GM23338 (cell line): ENCODE measurements around the gene FAM237B. TPM values are rescaled to one million over a fixed set of nuclear protein-coding genes. Genes with fewer than 3 reads are reported as not detected.

Experiments
- ATAC-seq: fragments of 200-7000 bp; cut with Tn5 transposase; 3 replicates; pipeline ENCODE4 v1.9.1; 2020
- DNase-seq: peaks from one replicate; pipeline ENCODE4 v3.0.0-alpha.2; 2015; ENCODE audit warnings: low spot score
- H2AFZ ChIP-seq: fragments of 200-600 bp; sonication (generic); 2 replicates; pipeline ENCODE4 v1.8.0; 2016; ENCODE audit warnings: antibody characterized with exemption, mild to moderate bottlenecking, moderate library complexity
- H3F3A ChIP-seq: fragments of 200-600 bp; sonication (generic); replicated peaks from 2 replicates; pipeline ENCODE4 v1.8.0; 2017; ENCODE audit warnings: antibody characterized with exemption, mixed run types, low read depth
- H3K27ac ChIP-seq: fragments of 200-600 bp; sonication (generic); 2 replicates; pipeline ENCODE4 v1.6.1; 2016; ENCODE audit warnings: low read depth
- H3K27me3 ChIP-seq: fragments of 200-600 bp; sonication (generic); 2 replicates; pipeline ENCODE4 v1.8.0; 2016; ENCODE audit warnings: mild to moderate bottlenecking, mixed run types, moderate library complexity; ENCODE audit not compliant: insufficient read depth
- H3K36me3 ChIP-seq: fragments of 200-600 bp; sonication (generic); 2 replicates; pipeline ENCODE4 v1.8.0; 2016; ENCODE audit warnings: mild to moderate bottlenecking; ENCODE audit not compliant: insufficient read depth
- H3K4me1 ChIP-seq: fragments of 200-600 bp; sonication (generic); 2 replicates; pipeline ENCODE4 v1.8.0; 2016; ENCODE audit warnings: mild to moderate bottlenecking, moderate library complexity; ENCODE audit not compliant: insufficient read depth
- H3K4me2 ChIP-seq: fragments of 200-600 bp; sonication (generic); 2 replicates; pipeline ENCODE4 v1.7.1; 2017; ENCODE audit warnings: mixed run types
- H3K4me3 ChIP-seq: fragments of 200-600 bp; sonication (generic); 2 replicates; pipeline ENCODE4 v1.6.1; 2016; ENCODE audit warnings: mixed run types
- H3K79me2 ChIP-seq: fragments of 200-600 bp; sonication (generic); replicated peaks from 2 replicates; pipeline ENCODE4 v1.8.0; 2017; ENCODE audit warnings: mild to moderate bottlenecking; ENCODE audit not compliant: insufficient read depth
- H3K9me2 ChIP-seq: fragments of 200-600 bp; sonication (generic); 2 replicates; pipeline ENCODE4 v1.8.0; 2017; ENCODE audit not compliant: insufficient read depth
- H4K20me1 ChIP-seq: fragments of 200-600 bp; sonication (generic); replicated peaks from 2 replicates; pipeline ENCODE4 v1.8.0; 2017; ENCODE audit warnings: mild to moderate bottlenecking; ENCODE audit not compliant: insufficient read depth
- H3K27ac Mint-ChIP-seq: 2 replicates; pipeline ENCODE4 v1.8.0; 2020; ENCODE audit warnings: inconsistent platforms, mild to moderate bottlenecking, moderate library complexity, mixed read lengths
- H3K27me3 Mint-ChIP-seq: 3 replicates; pipeline ENCODE4 v1.8.0; 2022; ENCODE audit warnings: low read depth, mild to moderate bottlenecking, moderate library complexity, mixed read lengths, inconsistent platforms; ENCODE audit not compliant: insufficient read depth, poor library complexity
- H3K36me3 Mint-ChIP-seq: 3 replicates; pipeline ENCODE4 v1.8.0; 2021; ENCODE audit warnings: low read depth, mild to moderate bottlenecking, inconsistent platforms, moderate library complexity, mixed read lengths
- H3K4me1 Mint-ChIP-seq: 3 replicates; pipeline ENCODE4 v1.8.0; 2020; ENCODE audit warnings: mild to moderate bottlenecking, inconsistent platforms, mixed read lengths
- H3K4me3 Mint-ChIP-seq: 3 replicates; pipeline ENCODE4 v1.8.0; 2021; ENCODE audit warnings: moderate library complexity, mild to moderate bottlenecking, inconsistent platforms, mixed read lengths
- H3K9me3 Mint-ChIP-seq: 3 replicates; pipeline ENCODE4 v1.8.0; 2020; ENCODE audit warnings: moderate library complexity, mild to moderate bottlenecking, inconsistent platforms, mixed read lengths
- POLR2AphosphoS5 ChIP-seq: IDR thresholded peaks from 2 replicates; pipeline ENCODE4 v1.6.1; 2016; ENCODE audit warnings: antibody characterized with exemption, low read depth
- STAT1 ChIP-seq: IDR thresholded peaks from one replicate; pipeline ENCODE4 v1.6.1; 2016; ENCODE audit warnings: antibody characterized with exemption; ENCODE audit not compliant: unreplicated experiment
- ZNF114 ChIP-seq: fragments of 250-450 bp; sonication (Bioruptor Pico); IDR thresholded peaks from 2 replicates; pipeline ENCODE4 v1.5.0; 2020; ENCODE audit warnings: mild to moderate bottlenecking, moderate library complexity
- ZNF331 ChIP-seq: fragments of 250-450 bp; sonication (Bioruptor Pico); IDR thresholded peaks from 2 replicates; pipeline ENCODE4 v1.5.0; 2020; ENCODE audit warnings: low read depth, mild to moderate bottlenecking, moderate library complexity
- polyA plus RNA-seq: library from polyadenylated mRNA; unstranded; fragments of >200 nt; fragmentation: Nextera tagmentation; extraction: Ambion mirVana; gene quantifications from 2 replicates; pipeline ENCODE4 v1.2.1, GENCODE V29; 2016
- total RNA-seq: library from RNA; depleted of rRNA; stranded (reverse); fragments of >200 nt; shearing (Covaris generic); gene quantifications from 2 replicates; pipeline ENCODE4 v1.2.3, GENCODE V29; 2014
- TF ChIP-seq, protein P1 (sequence below): fragments of 250-450 bp; sonication (Bioruptor Pico); IDR thresholded peaks from 2 replicates; pipeline ENCODE4 v1.5.0; 2020; ENCODE audit warnings: mild to moderate bottlenecking, moderate library complexity

Gene FAM237B
- total and polyA plus RNA-seq, 2 experiments from 2014 or later: 0.07 to 0.13 TPM

DNA sequence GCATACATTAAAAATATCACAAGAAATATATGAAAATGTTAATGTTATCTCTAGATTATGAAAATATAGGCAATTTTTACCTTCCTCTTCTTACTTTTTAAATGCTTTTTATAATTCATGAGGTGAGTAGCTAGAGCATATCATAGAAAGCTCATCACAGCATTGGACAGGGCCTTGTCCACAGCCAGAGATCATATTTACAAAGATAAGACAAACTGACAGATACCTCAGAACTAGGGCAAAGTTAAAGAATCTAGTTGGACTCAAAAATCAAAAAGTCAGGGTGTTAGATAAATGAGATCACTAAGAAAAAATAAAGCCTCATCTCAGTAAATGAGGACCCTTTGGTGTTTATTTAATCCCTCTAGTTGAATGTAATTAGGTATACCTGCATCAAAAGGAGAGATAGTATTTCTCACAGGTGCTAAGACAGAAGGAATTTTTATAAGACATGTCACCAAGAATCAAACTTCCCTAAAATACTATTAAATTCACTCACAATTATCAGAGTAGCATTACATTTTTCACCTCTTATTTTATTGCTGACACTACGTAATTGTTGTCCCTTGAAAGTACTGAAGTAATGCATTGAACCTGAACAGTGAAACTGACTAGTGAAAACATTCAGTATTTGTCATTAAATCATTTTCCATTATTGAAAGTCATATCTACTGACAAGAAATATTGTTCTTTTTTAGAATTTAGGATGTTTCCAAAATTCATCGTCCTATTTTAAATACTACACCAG, 50.5 kb downstream of the FAM237B start (continued):
- TF ChIP-seq, protein P1, sequence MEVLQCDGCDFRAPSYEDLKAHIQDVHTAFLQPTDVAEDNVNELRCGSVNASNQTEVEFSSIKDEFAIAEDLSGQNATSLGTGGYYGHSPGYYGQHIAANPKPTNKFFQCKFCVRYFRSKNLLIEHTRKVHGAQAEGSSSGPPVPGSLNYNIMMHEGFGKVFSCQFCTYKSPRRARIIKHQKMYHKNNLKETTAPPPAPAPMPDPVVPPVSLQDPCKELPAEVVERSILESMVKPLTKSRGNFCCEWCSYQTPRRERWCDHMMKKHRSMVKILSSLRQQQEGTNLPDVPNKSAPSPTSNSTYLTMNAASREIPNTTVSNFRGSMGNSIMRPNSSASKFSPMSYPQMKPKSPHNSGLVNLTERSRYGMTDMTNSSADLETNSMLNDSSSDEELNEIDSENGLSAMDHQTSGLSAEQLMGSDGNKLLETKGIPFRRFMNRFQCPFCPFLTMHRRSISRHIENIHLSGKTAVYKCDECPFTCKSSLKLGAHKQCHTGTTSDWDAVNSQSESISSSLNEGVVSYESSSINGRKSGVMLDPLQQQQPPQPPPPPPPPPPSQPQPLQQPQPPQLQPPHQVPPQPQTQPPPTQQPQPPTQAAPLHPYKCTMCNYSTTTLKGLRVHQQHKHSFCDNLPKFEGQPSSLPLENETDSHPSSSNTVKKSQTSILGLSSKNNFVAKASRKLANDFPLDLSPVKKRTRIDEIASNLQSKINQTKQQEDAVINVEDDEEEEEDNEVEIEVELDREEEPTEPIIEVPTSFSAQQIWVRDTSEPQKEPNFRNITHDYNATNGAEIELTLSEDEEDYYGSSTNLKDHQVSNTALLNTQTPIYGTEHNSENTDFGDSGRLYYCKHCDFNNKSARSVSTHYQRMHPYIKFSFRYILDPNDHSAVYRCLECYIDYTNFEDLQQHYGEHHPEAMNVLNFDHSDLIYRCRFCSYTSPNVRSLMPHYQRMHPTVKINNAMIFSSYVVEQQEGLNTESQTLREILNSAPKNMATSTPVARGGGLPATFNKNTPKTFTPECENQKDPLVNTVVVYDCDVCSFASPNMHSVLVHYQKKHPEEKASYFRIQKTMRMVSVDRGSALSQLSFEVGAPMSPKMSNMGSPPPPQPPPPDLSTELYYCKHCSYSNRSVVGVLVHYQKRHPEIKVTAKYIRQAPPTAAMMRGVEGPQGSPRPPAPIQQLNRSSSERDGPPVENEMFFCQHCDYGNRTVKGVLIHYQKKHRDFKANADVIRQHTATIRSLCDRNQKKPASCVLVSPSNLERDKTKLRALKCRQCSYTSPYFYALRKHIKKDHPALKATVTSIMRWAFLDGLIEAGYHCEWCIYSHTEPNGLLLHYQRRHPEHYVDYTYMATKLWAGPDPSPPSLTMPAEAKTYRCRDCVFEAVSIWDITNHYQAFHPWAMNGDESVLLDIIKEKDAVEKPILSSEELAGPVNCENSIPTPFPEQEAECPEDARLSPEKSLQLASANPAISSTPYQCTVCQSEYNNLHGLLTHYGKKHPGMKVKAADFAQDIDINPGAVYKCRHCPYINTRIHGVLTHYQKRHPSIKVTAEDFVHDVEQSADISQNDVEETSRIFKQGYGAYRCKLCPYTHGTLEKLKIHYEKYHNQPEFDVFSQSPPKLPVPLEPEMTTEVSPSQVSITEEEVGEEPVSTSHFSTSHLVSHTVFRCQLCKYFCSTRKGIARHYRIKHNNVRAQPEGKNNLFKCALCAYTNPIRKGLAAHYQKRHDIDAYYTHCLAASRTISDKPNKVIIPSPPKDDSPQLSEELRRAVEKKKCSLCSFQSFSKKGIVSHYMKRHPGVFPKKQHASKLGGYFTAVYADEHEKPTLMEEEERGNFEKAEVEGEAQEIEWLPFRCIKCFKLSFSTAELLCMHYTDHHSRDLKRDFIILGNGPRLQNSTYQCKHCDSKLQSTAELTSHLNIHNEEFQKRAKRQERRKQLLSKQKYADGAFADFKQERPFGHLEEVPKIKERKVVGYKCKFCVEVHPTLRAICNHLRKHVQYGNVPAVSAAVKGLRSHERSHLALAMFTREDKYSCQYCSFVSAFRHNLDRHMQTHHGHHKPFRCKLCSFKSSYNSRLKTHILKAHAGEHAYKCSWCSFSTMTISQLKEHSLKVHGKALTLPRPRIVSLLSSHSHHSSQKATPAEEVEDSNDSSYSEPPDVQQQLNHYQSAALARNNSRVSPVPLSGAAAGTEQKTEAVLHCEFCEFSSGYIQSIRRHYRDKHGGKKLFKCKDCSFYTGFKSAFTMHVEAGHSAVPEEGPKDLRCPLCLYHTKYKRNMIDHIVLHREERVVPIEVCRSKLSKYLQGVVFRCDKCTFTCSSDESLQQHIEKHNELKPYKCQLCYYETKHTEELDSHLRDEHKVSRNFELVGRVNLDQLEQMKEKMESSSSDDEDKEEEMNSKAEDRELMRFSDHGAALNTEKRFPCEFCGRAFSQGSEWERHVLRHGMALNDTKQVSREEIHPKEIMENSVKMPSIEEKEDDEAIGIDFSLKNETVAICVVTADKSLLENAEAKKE: no peak
- no peak for TF ChIP-seq ZNF114 (CRISPR knock-in tag)
- TF ChIP-seq POLR2AphosphoS5: no peak
- no peak for TF ChIP-seq ZNF331 (CRISPR knock-in tag)

DNA sequence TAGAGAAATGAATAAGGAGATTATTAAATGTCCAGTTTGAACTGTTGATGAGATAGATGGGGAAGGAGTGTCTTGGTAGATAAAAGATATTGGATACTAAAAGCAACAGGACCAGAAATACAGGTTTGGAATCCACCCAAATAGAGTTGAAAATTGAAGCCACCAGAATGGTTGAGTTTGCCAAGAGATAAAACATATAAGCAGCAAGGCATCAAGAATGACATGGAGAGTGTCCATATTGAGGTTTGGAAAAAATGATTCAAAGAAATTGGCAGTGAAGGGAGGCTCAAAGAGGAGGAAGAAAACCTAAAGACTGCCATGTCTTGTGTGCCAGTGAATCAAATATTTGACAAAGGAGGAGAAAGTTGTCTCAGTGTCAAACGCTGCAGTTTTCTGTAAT, 51.9 kb downstream of the FAM237B start:
- Histone ChIP-seq H3K79me2 (no peaks in the 10 kb centered on the region), H3K4me3 (no peak overlapping the region), H4K20me1 (no peaks in the 10 kb centered on the region), H3K4me2 (no peak overlapping the region), H2AFZ (no peak overlapping the region), H3K4me1 (no peaks in the 10 kb centered on the region), H3K27me3 (no peaks in the 10 kb centered on the region), H3K27ac (no peak overlapping the region), H3K9me2 (no peaks in the 10 kb centered on the region), H3F3A (no peaks in the 10 kb centered on the region), H3K36me3 (no peaks in the 10 kb centered on the region)
- no peak for DNase-seq
- ATAC-seq: no peak
- Mint-ChIP-seq H3K4me3 (no peak overlapping the region), H3K27ac (no peak overlapping the region), H3K27me3 (no peaks in the 10 kb centered on the region), H3K9me3 (no peaks in the 10 kb centered on the region), H3K36me3 (no peaks in the 10 kb centered on the region), H3K4me1 (no peaks in the 10 kb centered on the region)
- TF ChIP-seq, protein P1: no peak
- no peak for TF ChIP-seq STAT1
